Measurements from ENCODE around the gene IFITM10. TPM values are rescaled to one million over a fixed set of nuclear protein-coding genes. Genes with fewer than 3 reads are reported as not detected.

The IFITM10 gene
- polyA plus RNA-seq, 2 donors = 0.73 to 1.1 TPM

- Histone ChIP-seq H3K4me3 (ENCODE audit: low read depth in 1 of 2, low read length in 2 of 2) (no peak overlapping the region), H3K4me1 (ENCODE audit: control insufficient read depth in 2 of 2, insufficient read depth in 2 of 2, low read length in 1 of 2) (peaks cover 8 to 49% of the 10 kb centered on the region in 2 donors), H3K27ac (ENCODE audit: low read depth in 2 of 2, low read length in 1 of 2) (peak overlapping the region in 1 of 2 donors; percentile 34), H3K36me3 (ENCODE audit: control insufficient read depth in 2 of 2, insufficient read depth in 2 of 2, low read length in 1 of 2) (peaks cover 4 to 67% of the 10 kb centered on the region in 2 donors), H3K9me3 (ENCODE audit: control insufficient read depth in 2 of 2, insufficient read depth in 1 of 2, low read depth in 1 of 2, low read length in 1 of 2) (no peaks in the 10 kb centered on the region), H3K27me3 (ENCODE audit: control insufficient read depth in 1 of 2, insufficient read depth in 2 of 2, low read length in 2 of 2) (no peaks in the 10 kb centered on the region)
- WGBS, 2 donors = 85 to 86% methylated on average over 21 of the region's 21 CpGs
These were observed 8.3 kb upstream of the IFITM10 start for GRCh38 chr11:1758611-1759150.

- no peaks in the 10 kb centered on the region for H3K27me3 ChIP-seq (ENCODE audit: control insufficient read depth in 1 of 2, insufficient read depth in 2 of 2, low read length in 2 of 2)
- no peak overlapping the region for H3K4me3 ChIP-seq (ENCODE audit: low read depth in 1 of 2, low read length in 2 of 2)
- 55 to 69% methylated on average over 17 of the region's 17 CpGs for WGBS, 2 donors
- H3K36me3 ChIP-seq (ENCODE audit: control insufficient read depth in 2 of 2, insufficient read depth in 2 of 2, low read length in 1 of 2) = peaks cover 4 to 73% of the 10 kb centered on the region in 2 donors
- peaks cover 8 to 48% of the 10 kb centered on the region in 2 donors for H3K4me1 ChIP-seq (ENCODE audit: control insufficient read depth in 2 of 2, insufficient read depth in 2 of 2, low read length in 1 of 2)
- H3K9me3 ChIP-seq (ENCODE audit: control insufficient read depth in 2 of 2, insufficient read depth in 1 of 2, low read depth in 1 of 2, low read length in 1 of 2) = no peaks in the 10 kb centered on the region
- peak overlapping the region; percentile 22 to 34 for H3K27ac ChIP-seq (ENCODE audit: low read depth in 2 of 2, low read length in 1 of 2)
These were observed 7.6 kb upstream of the IFITM10 start for GRCh38 chr11:1757861-1758610.

- WGBS, 2 donors = 81 to 84% methylated on average over 41 of the region's 41 CpGs
- H3K27ac ChIP-seq (ENCODE audit: low read depth in 2 of 2, low read length in 1 of 2) = no peak overlapping the region
- peaks cover 6 to 41% of the 10 kb centered on the region in 2 donors for H3K4me1 ChIP-seq (ENCODE audit: control insufficient read depth in 2 of 2, insufficient read depth in 2 of 2, low read length in 1 of 2)
- H3K4me3 ChIP-seq (ENCODE audit: low read depth in 1 of 2, low read length in 2 of 2) = no peak overlapping the region
- H3K36me3 ChIP-seq (ENCODE audit: control insufficient read depth in 2 of 2, insufficient read depth in 2 of 2, low read length in 1 of 2) = peaks cover 4 to 79% of the 10 kb centered on the region in 2 donors
- H3K9me3 ChIP-seq (ENCODE audit: control insufficient read depth in 2 of 2, insufficient read depth in 1 of 2, low read depth in 1 of 2, low read length in 1 of 2) = no peaks in the 10 kb centered on the region
- H3K27me3 ChIP-seq (ENCODE audit: control insufficient read depth in 1 of 2, insufficient read depth in 2 of 2, low read length in 2 of 2) = no peaks in the 10 kb centered on the region
These were observed 6.7 kb upstream of the IFITM10 start for GRCh38 chr11:1756791-1757771.

GRCh38 chr11:1755692-1756561, 5.5 kb upstream of the IFITM10 start:
- Histone ChIP-seq H3K4me1 (ENCODE audit: control insufficient read depth in 2 of 2, insufficient read depth in 2 of 2, low read length in 1 of 2) (peaks cover 4 to 32% of the 10 kb centered on the region in 2 donors), H3K27ac (ENCODE audit: low read depth in 2 of 2, low read length in 1 of 2) (peak overlapping the region in 1 of 2 donors; percentile 47), H3K9me3 (ENCODE audit: control insufficient read depth in 2 of 2, insufficient read depth in 1 of 2, low read depth in 1 of 2, low read length in 1 of 2) (no peaks in the 10 kb centered on the region), H3K4me3 (ENCODE audit: low read depth in 1 of 2, low read length in 2 of 2) (no peak overlapping the region), H3K27me3 (ENCODE audit: control insufficient read depth in 1 of 2, insufficient read depth in 2 of 2, low read length in 2 of 2) (no peaks in the 10 kb centered on the region), H3K36me3 (ENCODE audit: control insufficient read depth in 2 of 2, insufficient read depth in 2 of 2, low read length in 1 of 2) (peaks cover 4 to 70% of the 10 kb centered on the region in 2 donors)
- WGBS, 2 donors = 57 to 66% methylated on average over 16 of the region's 16 CpGs

- Histone ChIP-seq H3K27me3 (ENCODE audit: control insufficient read depth in 1 of 2, insufficient read depth in 2 of 2, low read length in 2 of 2) (no peaks in the 10 kb centered on the region), H3K4me1 (ENCODE audit: control insufficient read depth in 2 of 2, insufficient read depth in 2 of 2, low read length in 1 of 2) (peaks cover 6 to 30% of the 10 kb centered on the region in 2 donors), H3K36me3 (ENCODE audit: control insufficient read depth in 2 of 2, insufficient read depth in 2 of 2, low read length in 1 of 2) (peaks cover 4 to 64% of the 10 kb centered on the region in 2 donors), H3K27ac (ENCODE audit: low read depth in 2 of 2, low read length in 1 of 2) (peak overlapping the region in 1 of 2 donors; percentile 15), H3K4me3 (ENCODE audit: low read depth in 1 of 2, low read length in 2 of 2) (no peak overlapping the region), H3K9me3 (ENCODE audit: control insufficient read depth in 2 of 2, insufficient read depth in 1 of 2, low read depth in 1 of 2, low read length in 1 of 2) (no peaks in the 10 kb centered on the region)
- WGBS, 2 donors = 70 to 72% methylated on average over 9 of the region's 9 CpGs
These were observed 4.9 kb upstream of the IFITM10 start for GRCh38 chr11:1755344-1755691.

- Histone ChIP-seq H3K9me3 (ENCODE audit: control insufficient read depth in 2 of 2, insufficient read depth in 1 of 2, low read depth in 1 of 2, low read length in 1 of 2) (no peaks in the 10 kb centered on the region), H3K4me1 (ENCODE audit: control insufficient read depth in 2 of 2, insufficient read depth in 2 of 2, low read length in 1 of 2) (peaks cover 6 to 30% of the 10 kb centered on the region in 2 donors)
- 91 to 92% methylated on average over 8 of the region's 8 CpGs for WGBS, 2 donors
These were observed 4.2 kb upstream of the IFITM10 start for GRCh38 chr11:1754376-1755150.

GRCh38 chr11:1753929-1754305, 3.5 kb upstream of the IFITM10 start:
- H3K36me3 ChIP-seq (ENCODE audit: control insufficient read depth in 2 of 2, insufficient read depth in 2 of 2, low read length in 1 of 2) = peaks cover 4 to 51% of the 10 kb centered on the region in 2 donors
- H3K4me1 ChIP-seq (ENCODE audit: control insufficient read depth in 2 of 2, insufficient read depth in 2 of 2, low read length in 1 of 2) = peaks cover 11 to 27% of the 10 kb centered on the region in 2 donors
- H3K27me3 ChIP-seq (ENCODE audit: control insufficient read depth in 1 of 2, insufficient read depth in 2 of 2, low read length in 2 of 2) = no peaks in the 10 kb centered on the region
- H3K4me3 ChIP-seq (ENCODE audit: low read depth in 1 of 2, low read length in 2 of 2) = no peak overlapping the region
- WGBS, 2 donors = 88 to 90% methylated on average over 14 of the region's 14 CpGs
- no peaks in the 10 kb centered on the region for H3K9me3 ChIP-seq (ENCODE audit: control insufficient read depth in 2 of 2, insufficient read depth in 1 of 2, low read depth in 1 of 2, low read length in 1 of 2)
- no peak overlapping the region for H3K27ac ChIP-seq (ENCODE audit: low read depth in 2 of 2, low read length in 1 of 2)

More at GRCh38 chr11:1754376-1755150, 4.2 kb upstream of the IFITM10 start:
- Histone ChIP-seq H3K4me3 (ENCODE audit: low read depth in 1 of 2, low read length in 2 of 2) (no peak overlapping the region), H3K27ac (ENCODE audit: low read depth in 2 of 2, low read length in 1 of 2) (no peak overlapping the region), H3K27me3 (ENCODE audit: control insufficient read depth in 1 of 2, insufficient read depth in 2 of 2, low read length in 2 of 2) (no peaks in the 10 kb centered on the region), H3K36me3 (ENCODE audit: control insufficient read depth in 2 of 2, insufficient read depth in 2 of 2, low read length in 1 of 2) (peaks cover 4 to 58% of the 10 kb centered on the region in 2 donors)

- Histone ChIP-seq H3K4me3 (ENCODE audit: low read depth in 1 of 2, low read length in 2 of 2) (no peak overlapping the region), H3K27me3 (ENCODE audit: control insufficient read depth in 1 of 2, insufficient read depth in 2 of 2, low read length in 2 of 2) (no peaks in the 10 kb centered on the region), H3K4me1 (ENCODE audit: control insufficient read depth in 2 of 2, insufficient read depth in 2 of 2, low read length in 1 of 2) (peaks cover 12 to 27% of the 10 kb centered on the region in 2 donors), H3K36me3 (ENCODE audit: control insufficient read depth in 2 of 2, insufficient read depth in 2 of 2, low read length in 1 of 2) (peaks cover 4 to 47% of the 10 kb centered on the region in 2 donors), H3K27ac (ENCODE audit: low read depth in 2 of 2, low read length in 1 of 2) (no peak overlapping the region), H3K9me3 (ENCODE audit: control insufficient read depth in 2 of 2, insufficient read depth in 1 of 2, low read depth in 1 of 2, low read length in 1 of 2) (no peaks in the 10 kb centered on the region)
- 89 to 92% methylated on average over 37 to 38 of the region's 38 CpGs for WGBS, 2 donors
These were observed 3.0 kb upstream of the IFITM10 start for GRCh38 chr11:1753229-1753928.
